ENCODE data around the gene AGBL1. TPM values are rescaled to one million over a fixed set of nuclear protein-coding genes. Genes with fewer than 3 reads are reported as not detected.

The AGBL1 gene
- total RNA-seq, 2 donors from 2014 or later: 0.23 to 0.91 TPM

- WGBS: 60% methylated on average over 4 of the region's 4 CpGs
- no peaks in the 10 kb centered on the region for H3K36me3 ChIP-seq
- TF ChIP-seq POLR2A (IDR thresholded peaks at IDR 0.05) (no peak), CTCF (IDR thresholded peaks at IDR 0.05) (no peak), POLR2AphosphoS5 (IDR thresholded peaks at IDR 0.05) (no peak)
- DNase-seq (ENCODE audit: low spot score): no peak
- H3K4me1 ChIP-seq (replicated peaks): no peaks in the 10 kb centered on the region
- no peak overlapping the region for H3K27ac ChIP-seq
- H3K9me3 ChIP-seq: no peaks in the 10 kb centered on the region
- intact Hi-C loops (cut with DNase I): no loop called here
- no peaks in the 10 kb centered on the region for H3K27me3 ChIP-seq (replicated peaks; ENCODE audit: insufficient read depth)
- H3K4me3 ChIP-seq: no peak overlapping the region
These were observed 220.9 kb downstream of the AGBL1 start for GRCh38 chr15:86300390-86301125.

- no peaks in the 10 kb centered on the region for H3K27me3 ChIP-seq (replicated peaks; ENCODE audit: insufficient read depth)
- H3K4me3 ChIP-seq: no peak overlapping the region
- no peaks in the 10 kb centered on the region for H3K4me1 ChIP-seq (replicated peaks)
- no peak for TF ChIP-seq POLR2AphosphoS5 (IDR thresholded peaks at IDR 0.05)
- no peak for TF ChIP-seq POLR2A (IDR thresholded peaks at IDR 0.05)
- TF ChIP-seq CTCF (IDR thresholded peaks at IDR 0.05): no peak
- H3K27ac ChIP-seq: no peak overlapping the region
- H3K36me3 ChIP-seq: no peaks in the 10 kb centered on the region
- intact Hi-C loops (cut with DNase I): no loop called here
- no peak for DNase-seq (ENCODE audit: low spot score)
- WGBS: 90% methylated on average over 9 of the region's 9 CpGs
- H3K9me3 ChIP-seq: no peaks in the 10 kb centered on the region
These were observed 232.1 kb downstream of the AGBL1 start for GRCh38 chr15:86311568-86312280.

GRCh38 chr15:86312486-86312885 lies 232.8 kb downstream of the AGBL1 start:
- no peak overlapping the region for H3K27ac ChIP-seq
- H3K27me3 ChIP-seq (replicated peaks; ENCODE audit: insufficient read depth): no peaks in the 10 kb centered on the region
- no peaks in the 10 kb centered on the region for H3K4me1 ChIP-seq (replicated peaks)
- DNase-seq (ENCODE audit: low spot score): no peak
- TF ChIP-seq POLR2AphosphoS5 (IDR thresholded peaks at IDR 0.05) (no peak), POLR2A (IDR thresholded peaks at IDR 0.05) (no peak), CTCF (IDR thresholded peaks at IDR 0.05) (no peak)
- intact Hi-C loops (cut with DNase I): no loop called here
- no peaks in the 10 kb centered on the region for H3K9me3 ChIP-seq
- 73% methylated on average over 4 of the region's 4 CpGs for WGBS
- no peaks in the 10 kb centered on the region for H3K36me3 ChIP-seq
- no peak overlapping the region for H3K4me3 ChIP-seq

- no peak for TF ChIP-seq POLR2A (IDR thresholded peaks at IDR 0.05)
- TF ChIP-seq CTCF (IDR thresholded peaks at IDR 0.05): no peak
- TF ChIP-seq POLR2AphosphoS5 (IDR thresholded peaks at IDR 0.05): no peak
- WGBS: 62% methylated on average over 8 of the region's 8 CpGs
- H3K36me3 ChIP-seq: no peaks in the 10 kb centered on the region
- no peaks in the 10 kb centered on the region for H3K27me3 ChIP-seq (replicated peaks; ENCODE audit: insufficient read depth)
- no peak for DNase-seq (ENCODE audit: low spot score)
- H3K4me3 ChIP-seq: no peak overlapping the region
- no peaks in the 10 kb centered on the region for H3K4me1 ChIP-seq (replicated peaks)
- H3K9me3 ChIP-seq: no peaks in the 10 kb centered on the region
- H3K27ac ChIP-seq: no peak overlapping the region
- intact Hi-C loops (cut with DNase I): no loop called here
These were observed 236.5 kb downstream of the AGBL1 start for GRCh38 chr15:86316216-86316615.

Measured in prostate gland (tissue), 2 donors.